ENCODE results near the gene UBE2I.

Gene UBE2I

GRCh38 chr16:1311738-1312466, 2.5 kb downstream of the UBE2I start:
- no peaks in the 10 kb centered on the region for H3K9me3 ChIP-seq (ENCODE audit: low read length)
- H3K36me3 ChIP-seq (ENCODE audit: insufficient read depth, low read length), result peaks cover 57% of the 10 kb centered on the region
- peak overlapping the region; percentile 96 for H3K4me3 ChIP-seq (ENCODE audit: low read depth, low read length, poor library complexity, severe bottlenecking)
- no peaks in the 10 kb centered on the region for H3K9me2 ChIP-seq (ENCODE audit: low read depth, low read length)
- H2AFZ ChIP-seq (ENCODE audit: low read length), result no peak overlapping the region
- H3K27ac ChIP-seq (ENCODE audit: low read depth, low read length, poor library complexity, severe bottlenecking), result no peak overlapping the region
- no peaks in the 10 kb centered on the region for H3F3A ChIP-seq (ENCODE audit: insufficient read depth, low read length)
- peaks cover 17% of the 10 kb centered on the region for H3K4me1 ChIP-seq (ENCODE audit: insufficient read depth, low read length, severe bottlenecking)
- no peaks in the 10 kb centered on the region for H4K20me1 ChIP-seq (ENCODE audit: insufficient read depth, low read length)
- TF ChIP-seq CTCF (IDR thresholded peaks at IDR 0.05; ENCODE audit: low read length) (no peak), EZH2 (IDR thresholded peaks at IDR 0.05; ENCODE audit: borderline replicate concordance, low read length) (no peak)
- peak overlapping the region; percentile 92; the same call in 1 of the 2 replicates for H3K9ac ChIP-seq (ENCODE audit: low read length)
- peak overlapping the region; percentile 90 for H3K4me2 ChIP-seq (ENCODE audit: low read length)
- no peaks in the 10 kb centered on the region for H3K27me3 ChIP-seq (ENCODE audit: insufficient read depth, low read length)
- peaks cover 45% of the 10 kb centered on the region for H3K79me2 ChIP-seq (ENCODE audit: insufficient read depth, low read length)

- Histone ChIP-seq H3K36me3 (ENCODE audit: insufficient read depth, low read length) (peaks cover 63% of the 10 kb centered on the region), H3K4me2 (ENCODE audit: low read length) (peak overlapping the region; percentile 90; the same call in 1 of the 2 replicates), H4K20me1 (ENCODE audit: insufficient read depth, low read length) (no peaks in the 10 kb centered on the region), H2AFZ (ENCODE audit: low read length) (no peak overlapping the region), H3K79me2 (ENCODE audit: insufficient read depth, low read length) (peaks cover 45% of the 10 kb centered on the region), H3K9me3 (ENCODE audit: low read length) (no peaks in the 10 kb centered on the region), H3K27me3 (ENCODE audit: insufficient read depth, low read length) (no peaks in the 10 kb centered on the region), H3K4me1 (ENCODE audit: insufficient read depth, low read length, severe bottlenecking) (peaks cover 17% of the 10 kb centered on the region), H3K27ac (ENCODE audit: low read depth, low read length, poor library complexity, severe bottlenecking) (no peak overlapping the region), H3K9ac (ENCODE audit: low read length) (no peak overlapping the region; the same call in 1 of the 2 replicates), H3K4me3 (ENCODE audit: low read depth, low read length, poor library complexity, severe bottlenecking) (no peak overlapping the region), H3K9me2 (ENCODE audit: low read depth, low read length) (no peaks in the 10 kb centered on the region), H3F3A (ENCODE audit: insufficient read depth, low read length) (no peaks in the 10 kb centered on the region)
- no peak for TF ChIP-seq EZH2 (IDR thresholded peaks at IDR 0.05; ENCODE audit: borderline replicate concordance, low read length)
- TF ChIP-seq CTCF (IDR thresholded peaks at IDR 0.05; ENCODE audit: low read length), result no peak
Measured at GRCh38 chr16:1312467-1312816, 3.0 kb downstream of the UBE2I start.

GRCh38 chr16:1312903-1313302, 3.5 kb downstream of the UBE2I start:
- Histone ChIP-seq H3K4me3 (ENCODE audit: low read depth, low read length, poor library complexity, severe bottlenecking) (no peak overlapping the region), H3K9ac (ENCODE audit: low read length) (no peak overlapping the region), H2AFZ (ENCODE audit: low read length) (no peak overlapping the region), H3K79me2 (ENCODE audit: insufficient read depth, low read length) (peaks cover 45% of the 10 kb centered on the region), H4K20me1 (ENCODE audit: insufficient read depth, low read length) (no peaks in the 10 kb centered on the region), H3K9me3 (ENCODE audit: low read length) (no peaks in the 10 kb centered on the region), H3K36me3 (ENCODE audit: insufficient read depth, low read length) (peaks cover 67% of the 10 kb centered on the region), H3K4me2 (ENCODE audit: low read length) (0 out of 2 replicates have a peak overlapping the region, but pooled peaks have one; percentile 90), H3K27me3 (ENCODE audit: insufficient read depth, low read length) (no peaks in the 10 kb centered on the region), H3K9me2 (ENCODE audit: low read depth, low read length) (no peaks in the 10 kb centered on the region), H3F3A (ENCODE audit: insufficient read depth, low read length) (no peaks in the 10 kb centered on the region), H3K4me1 (ENCODE audit: insufficient read depth, low read length, severe bottlenecking) (peaks cover 17% of the 10 kb centered on the region), H3K27ac (ENCODE audit: low read depth, low read length, poor library complexity, severe bottlenecking) (no peak overlapping the region)
- TF ChIP-seq CTCF (IDR thresholded peaks at IDR 0.05; ENCODE audit: low read length) (no peak), EZH2 (IDR thresholded peaks at IDR 0.05; ENCODE audit: borderline replicate concordance, low read length) (no peak)

Measured in OCI-LY1 (cell line).